K562 (cell line): Measurements from ENCODE around the gene CALHM4. TPM values are rescaled to one million over a fixed set of nuclear protein-coding genes. Genes with fewer than 3 reads are reported as not detected.

Experiments used
- ARID2 ChIP-seq: fragments of 450-650 bp; IDR thresholded peaks from 2 replicates; pipeline ENCODE4 v1.6.1; 2017; ENCODE audit warnings: antibody characterized with exemption, mild to moderate bottlenecking
- BRD4 ChIP-seq: fragments of 200-600 bp; sonication (generic); IDR thresholded peaks from 2 replicates; pipeline ENCODE4 v1.6.1; 2017; ENCODE audit warnings: inconsistent platforms
- EP400 ChIP-seq: fragments of 450-650 bp; IDR thresholded peaks from 2 replicates; pipeline ENCODE4 v1.6.1; 2017; ENCODE audit warnings: antibody characterized with exemption, mild to moderate bottlenecking, moderate library complexity
- GABPB1 ChIP-seq: sonication (generic); formaldehyde crosslinking; IDR thresholded peaks from 2 replicates; pipeline ENCODE4 v1.8.0; 2022; ENCODE audit warnings: mild to moderate bottlenecking, missing genetic modification reagents
- PHB2 ChIP-seq: fragments of 450-650 bp; IDR thresholded peaks from 2 replicates; pipeline ENCODE4 v1.6.1; 2017; ENCODE audit warnings: low read depth
- POLR2B ChIP-seq: fragments of 450-650 bp; IDR thresholded peaks from 2 replicates; pipeline ENCODE4 v1.6.1; 2018; ENCODE audit warnings: low read depth; ENCODE audit not compliant: partially characterized antibody
- SMARCA4 ChIP-seq: fragments of 450-650 bp; IDR thresholded peaks from 2 replicates; pipeline ENCODE4 v1.6.1; 2016
- SOX6 ChIP-seq: fragments of 450-650 bp; IDR thresholded peaks from 2 replicates; pipeline ENCODE4 v1.6.1; 2014; ENCODE audit warnings: mild to moderate bottlenecking
- TAF9B ChIP-seq: fragments of 450-650 bp; IDR thresholded peaks from 2 replicates; pipeline ENCODE4 v1.6.1; 2018; ENCODE audit warnings: mild to moderate bottlenecking; ENCODE audit not compliant: partially characterized antibody
- TEAD2 ChIP-seq: fragments of 450-650 bp; IDR thresholded peaks from 2 replicates; pipeline ENCODE4 v1.6.1; 2016; ENCODE audit warnings: missing genetic modification characterization, control low read depth, missing compliant biosample characterization
- ZC3H11A ChIP-seq: IDR thresholded peaks from 2 replicates; pipeline ENCODE4 v1.6.1; 2012; ENCODE audit warnings: low read depth, low read length, improper control_type of control experiment
- ZSCAN29 ChIP-seq: fragments of 450-650 bp; IDR thresholded peaks from 2 replicates; pipeline ENCODE4 v1.6.1; 2017
- polyA plus RNA-seq, 8 experiments: library from polyadenylated mRNA; depleted of rRNA in 4 of 8; stranded (reverse) in 5 of 8; unstranded in 3 of 8; fragments of >200 nt; fragmentation: Nextera tagmentation in 2 of 8; fragmentation: Illumina TruSeq in 1 of 8; extraction: Ambion mirVana in 2 of 8; extraction: Trizol in 1 of 8; gene quantifications; 2 replicates each; pipeline versions ENCODE4 v1.2.1 to v1.2.3, GENCODE V29; 2011 to 2014; ENCODE audit warnings: inconsistent platforms in 1 of 8, missing spikeins in 1 of 8
- total RNA-seq, 7 experiments: library from RNA; depleted of rRNA in 6 of 7; stranded (reverse); fragments of >200 nt in 6 of 7; fragmentation: Illumina TruSeq in 2 of 7; extraction: Trizol in 2 of 7; gene quantifications; 2 replicates each; pipeline versions ENCODE4 v1.2.1 to v1.2.3, GENCODE V29; 2011 to 2021; ENCODE audit warnings: low replicate concordance in 1 of 7
- TF ChIP-seq, protein P1 (sequence below): sonication (generic); formaldehyde crosslinking; IDR thresholded peaks from 2 replicates; pipeline ENCODE4 v1.9.0; 2022; ENCODE audit warnings: mild to moderate bottlenecking, missing genetic modification reagents
- TF ChIP-seq, protein P2 (sequence below): IDR thresholded peaks from 2 replicates; pipeline ENCODE4 v1.6.1; 2011; ENCODE audit warnings: borderline replicate concordance, low read depth, mild to moderate bottlenecking, moderate library complexity, low read length; ENCODE audit not compliant: insufficient read depth, poor library complexity, severe bottlenecking
- TF ChIP-seq, protein P3 (sequence below): fragments of 450-650 bp; IDR thresholded peaks from 2 replicates; pipeline ENCODE4 v1.6.1; 2016; ENCODE audit warnings: mild to moderate bottlenecking, moderate library complexity

Gene CALHM4
- total and polyA plus RNA-seq, 9 of the 15 experiments (the other 6 are each of a cell fraction or from before 2014, with no cell fraction given) = not detected

DNA sequence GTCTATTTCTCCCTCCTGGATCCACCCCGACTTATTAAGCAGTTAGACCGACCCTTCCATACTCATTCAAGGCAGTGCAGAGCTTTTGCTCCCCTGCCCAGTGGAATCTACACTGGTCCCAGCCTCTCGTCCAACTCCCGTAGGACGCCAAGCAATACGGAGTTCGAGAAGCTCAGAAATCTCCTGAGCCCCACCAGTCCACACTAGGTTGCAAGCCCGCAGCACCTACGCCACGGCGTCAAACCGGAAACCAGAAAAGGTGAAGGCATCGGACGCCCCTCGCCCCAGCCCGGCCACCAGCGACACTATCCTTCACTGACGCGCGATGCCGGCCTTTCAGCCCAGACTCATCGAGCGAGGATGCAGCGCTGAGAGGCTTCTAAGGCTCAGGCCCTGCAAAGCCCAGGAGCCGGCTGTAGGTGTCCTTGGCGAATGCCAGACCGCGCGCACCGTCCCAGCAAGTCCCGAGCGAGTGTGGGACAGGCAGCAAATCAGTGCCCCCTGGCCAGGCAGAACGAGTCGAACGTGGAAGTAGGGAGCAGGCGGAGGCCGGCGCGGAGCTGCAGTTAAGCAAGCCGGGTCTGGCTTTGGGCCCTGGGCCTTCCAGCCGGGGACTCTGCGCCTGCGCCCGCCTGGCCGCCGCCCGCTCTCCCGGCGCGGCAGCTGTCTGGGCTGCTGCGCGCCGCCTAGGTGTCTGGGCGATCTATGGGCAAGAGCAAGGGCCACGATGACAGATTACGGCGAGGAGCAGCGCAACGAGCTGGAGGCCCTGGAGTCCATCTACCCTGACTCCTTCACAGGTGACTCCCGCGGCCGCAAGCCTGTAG is 17.5 kb downstream of the CALHM4 start, which contains the start of gene RWDD1 (continued):
- TF ChIP-seq, protein P1, sequence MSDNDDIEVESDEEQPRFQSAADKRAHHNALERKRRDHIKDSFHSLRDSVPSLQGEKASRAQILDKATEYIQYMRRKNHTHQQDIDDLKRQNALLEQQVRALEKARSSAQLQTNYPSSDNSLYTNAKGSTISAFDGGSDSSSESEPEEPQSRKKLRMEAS = peak; percentile 78; the same call in 1 of the 2 replicates
- TF ChIP-seq EP400 (peak; percentile 91), TEAD2 (tag) (no peak), ZSCAN29 (no peak), BRD4 (no peak), ZC3H11A (0 out of 2 replicates have a peak, but pooled peaks have one; percentile 65), SOX6 (peak; percentile 33; the same call in 1 of the 2 replicates), ARID2 (peak; percentile 36; the same call in 1 of the 2 replicates), TAF9B (peak; percentile 88), PHB2 (no peak), POLR2B (peak; percentile 87), GABPB1 (CRISPR knock-in tag) (peak; percentile 78; the same call in 1 of the 2 replicates), SMARCA4 (peak; percentile 76; the same call in 1 of the 2 replicates)
- TF ChIP-seq, protein P2, sequence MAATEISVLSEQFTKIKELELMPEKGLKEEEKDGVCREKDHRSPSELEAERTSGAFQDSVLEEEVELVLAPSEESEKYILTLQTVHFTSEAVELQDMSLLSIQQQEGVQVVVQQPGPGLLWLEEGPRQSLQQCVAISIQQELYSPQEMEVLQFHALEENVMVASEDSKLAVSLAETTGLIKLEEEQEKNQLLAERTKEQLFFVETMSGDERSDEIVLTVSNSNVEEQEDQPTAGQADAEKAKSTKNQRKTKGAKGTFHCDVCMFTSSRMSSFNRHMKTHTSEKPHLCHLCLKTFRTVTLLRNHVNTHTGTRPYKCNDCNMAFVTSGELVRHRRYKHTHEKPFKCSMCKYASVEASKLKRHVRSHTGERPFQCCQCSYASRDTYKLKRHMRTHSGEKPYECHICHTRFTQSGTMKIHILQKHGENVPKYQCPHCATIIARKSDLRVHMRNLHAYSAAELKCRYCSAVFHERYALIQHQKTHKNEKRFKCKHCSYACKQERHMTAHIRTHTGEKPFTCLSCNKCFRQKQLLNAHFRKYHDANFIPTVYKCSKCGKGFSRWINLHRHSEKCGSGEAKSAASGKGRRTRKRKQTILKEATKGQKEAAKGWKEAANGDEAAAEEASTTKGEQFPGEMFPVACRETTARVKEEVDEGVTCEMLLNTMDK = peak; percentile 67
- TF ChIP-seq, protein P3, sequence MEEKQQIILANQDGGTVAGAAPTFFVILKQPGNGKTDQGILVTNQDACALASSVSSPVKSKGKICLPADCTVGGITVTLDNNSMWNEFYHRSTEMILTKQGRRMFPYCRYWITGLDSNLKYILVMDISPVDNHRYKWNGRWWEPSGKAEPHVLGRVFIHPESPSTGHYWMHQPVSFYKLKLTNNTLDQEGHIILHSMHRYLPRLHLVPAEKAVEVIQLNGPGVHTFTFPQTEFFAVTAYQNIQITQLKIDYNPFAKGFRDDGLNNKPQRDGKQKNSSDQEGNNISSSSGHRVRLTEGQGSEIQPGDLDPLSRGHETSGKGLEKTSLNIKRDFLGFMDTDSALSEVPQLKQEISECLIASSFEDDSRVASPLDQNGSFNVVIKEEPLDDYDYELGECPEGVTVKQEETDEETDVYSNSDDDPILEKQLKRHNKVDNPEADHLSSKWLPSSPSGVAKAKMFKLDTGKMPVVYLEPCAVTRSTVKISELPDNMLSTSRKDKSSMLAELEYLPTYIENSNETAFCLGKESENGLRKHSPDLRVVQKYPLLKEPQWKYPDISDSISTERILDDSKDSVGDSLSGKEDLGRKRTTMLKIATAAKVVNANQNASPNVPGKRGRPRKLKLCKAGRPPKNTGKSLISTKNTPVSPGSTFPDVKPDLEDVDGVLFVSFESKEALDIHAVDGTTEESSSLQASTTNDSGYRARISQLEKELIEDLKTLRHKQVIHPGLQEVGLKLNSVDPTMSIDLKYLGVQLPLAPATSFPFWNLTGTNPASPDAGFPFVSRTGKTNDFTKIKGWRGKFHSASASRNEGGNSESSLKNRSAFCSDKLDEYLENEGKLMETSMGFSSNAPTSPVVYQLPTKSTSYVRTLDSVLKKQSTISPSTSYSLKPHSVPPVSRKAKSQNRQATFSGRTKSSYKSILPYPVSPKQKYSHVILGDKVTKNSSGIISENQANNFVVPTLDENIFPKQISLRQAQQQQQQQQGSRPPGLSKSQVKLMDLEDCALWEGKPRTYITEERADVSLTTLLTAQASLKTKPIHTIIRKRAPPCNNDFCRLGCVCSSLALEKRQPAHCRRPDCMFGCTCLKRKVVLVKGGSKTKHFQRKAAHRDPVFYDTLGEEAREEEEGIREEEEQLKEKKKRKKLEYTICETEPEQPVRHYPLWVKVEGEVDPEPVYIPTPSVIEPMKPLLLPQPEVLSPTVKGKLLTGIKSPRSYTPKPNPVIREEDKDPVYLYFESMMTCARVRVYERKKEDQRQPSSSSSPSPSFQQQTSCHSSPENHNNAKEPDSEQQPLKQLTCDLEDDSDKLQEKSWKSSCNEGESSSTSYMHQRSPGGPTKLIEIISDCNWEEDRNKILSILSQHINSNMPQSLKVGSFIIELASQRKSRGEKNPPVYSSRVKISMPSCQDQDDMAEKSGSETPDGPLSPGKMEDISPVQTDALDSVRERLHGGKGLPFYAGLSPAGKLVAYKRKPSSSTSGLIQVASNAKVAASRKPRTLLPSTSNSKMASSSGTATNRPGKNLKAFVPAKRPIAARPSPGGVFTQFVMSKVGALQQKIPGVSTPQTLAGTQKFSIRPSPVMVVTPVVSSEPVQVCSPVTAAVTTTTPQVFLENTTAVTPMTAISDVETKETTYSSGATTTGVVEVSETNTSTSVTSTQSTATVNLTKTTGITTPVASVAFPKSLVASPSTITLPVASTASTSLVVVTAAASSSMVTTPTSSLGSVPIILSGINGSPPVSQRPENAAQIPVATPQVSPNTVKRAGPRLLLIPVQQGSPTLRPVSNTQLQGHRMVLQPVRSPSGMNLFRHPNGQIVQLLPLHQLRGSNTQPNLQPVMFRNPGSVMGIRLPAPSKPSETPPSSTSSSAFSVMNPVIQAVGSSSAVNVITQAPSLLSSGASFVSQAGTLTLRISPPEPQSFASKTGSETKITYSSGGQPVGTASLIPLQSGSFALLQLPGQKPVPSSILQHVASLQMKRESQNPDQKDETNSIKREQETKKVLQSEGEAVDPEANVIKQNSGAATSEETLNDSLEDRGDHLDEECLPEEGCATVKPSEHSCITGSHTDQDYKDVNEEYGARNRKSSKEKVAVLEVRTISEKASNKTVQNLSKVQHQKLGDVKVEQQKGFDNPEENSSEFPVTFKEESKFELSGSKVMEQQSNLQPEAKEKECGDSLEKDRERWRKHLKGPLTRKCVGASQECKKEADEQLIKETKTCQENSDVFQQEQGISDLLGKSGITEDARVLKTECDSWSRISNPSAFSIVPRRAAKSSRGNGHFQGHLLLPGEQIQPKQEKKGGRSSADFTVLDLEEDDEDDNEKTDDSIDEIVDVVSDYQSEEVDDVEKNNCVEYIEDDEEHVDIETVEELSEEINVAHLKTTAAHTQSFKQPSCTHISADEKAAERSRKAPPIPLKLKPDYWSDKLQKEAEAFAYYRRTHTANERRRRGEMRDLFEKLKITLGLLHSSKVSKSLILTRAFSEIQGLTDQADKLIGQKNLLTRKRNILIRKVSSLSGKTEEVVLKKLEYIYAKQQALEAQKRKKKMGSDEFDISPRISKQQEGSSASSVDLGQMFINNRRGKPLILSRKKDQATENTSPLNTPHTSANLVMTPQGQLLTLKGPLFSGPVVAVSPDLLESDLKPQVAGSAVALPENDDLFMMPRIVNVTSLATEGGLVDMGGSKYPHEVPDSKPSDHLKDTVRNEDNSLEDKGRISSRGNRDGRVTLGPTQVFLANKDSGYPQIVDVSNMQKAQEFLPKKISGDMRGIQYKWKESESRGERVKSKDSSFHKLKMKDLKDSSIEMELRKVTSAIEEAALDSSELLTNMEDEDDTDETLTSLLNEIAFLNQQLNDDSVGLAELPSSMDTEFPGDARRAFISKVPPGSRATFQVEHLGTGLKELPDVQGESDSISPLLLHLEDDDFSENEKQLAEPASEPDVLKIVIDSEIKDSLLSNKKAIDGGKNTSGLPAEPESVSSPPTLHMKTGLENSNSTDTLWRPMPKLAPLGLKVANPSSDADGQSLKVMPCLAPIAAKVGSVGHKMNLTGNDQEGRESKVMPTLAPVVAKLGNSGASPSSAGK = no peak
